HG02981 (cell line): ENCODE data around the gene PRKCG.
"Not testable (repeated sequence)": the region's sequence is repeated elsewhere in the genome, so short reads cannot be mapped to it uniquely, and the experiment has no call there.

ENCODE experiments used
- ATAC-seq: cut with Tn5 transposase; IDR thresholded peaks from one replicate; pipeline ENCODE4 v1.9.1; 2021; ENCODE audit warnings: mild to moderate bottlenecking, moderate library complexity; ENCODE audit not compliant: unreplicated experiment

PRKCG gene

DNA sequence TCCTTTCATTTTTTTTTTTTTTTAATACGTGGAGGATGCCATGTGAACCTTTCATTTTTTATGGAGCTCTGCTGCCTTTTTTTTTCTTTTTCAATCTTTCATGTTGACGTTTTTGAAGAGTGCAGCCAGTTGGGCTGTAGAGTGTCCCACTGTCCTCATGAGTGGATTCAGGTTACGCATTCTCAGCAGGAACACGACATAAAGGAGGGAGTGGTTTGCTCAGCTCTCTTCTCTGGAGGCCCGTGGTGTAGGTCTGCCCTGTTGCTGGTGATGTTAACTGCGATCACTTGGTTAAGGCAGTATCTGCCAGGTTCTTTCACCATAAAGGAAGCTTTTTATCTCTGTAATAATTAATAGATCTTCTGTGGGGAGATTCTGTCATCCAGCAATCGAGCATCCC is 54.0 kb downstream of the PRKCG start:
- ATAC-seq, result no peak

DNA sequence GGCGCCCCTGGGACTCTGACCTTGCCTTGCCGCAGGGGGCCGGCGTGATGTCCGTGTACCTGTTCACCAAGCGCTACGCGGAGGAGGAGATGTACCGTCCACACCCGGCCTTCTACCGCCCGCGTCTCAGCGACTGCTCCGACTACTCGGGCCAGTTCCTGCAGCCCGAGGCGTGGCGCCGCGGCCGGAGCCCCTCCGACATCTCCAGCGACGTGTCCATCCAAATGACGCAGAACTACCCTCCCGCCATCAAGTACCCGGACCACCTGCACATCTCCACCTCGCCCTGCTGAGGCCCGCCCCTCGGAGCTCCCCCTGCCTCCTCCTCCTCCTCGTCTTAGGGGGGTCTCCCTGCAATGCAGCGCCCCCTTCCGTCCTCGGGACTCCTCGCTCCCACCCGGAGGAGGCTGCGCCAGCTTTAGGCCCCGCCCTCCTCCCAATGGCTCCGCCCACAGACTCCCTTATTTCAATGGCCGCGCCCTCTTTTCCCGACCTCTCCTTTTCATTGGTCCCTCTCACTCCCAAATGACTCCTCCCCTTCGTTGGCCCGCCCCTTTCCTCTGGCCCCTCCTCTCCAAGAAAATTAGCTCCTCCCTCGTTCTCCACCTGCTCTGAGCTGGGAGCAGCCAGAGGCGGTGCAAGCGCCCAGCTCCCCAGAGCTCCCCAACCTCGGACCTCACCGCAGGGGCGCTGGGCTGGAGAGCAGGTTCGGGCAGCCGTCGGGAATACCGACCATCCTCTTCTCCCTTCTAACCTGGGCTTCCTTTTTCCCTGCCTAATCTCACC is 60.2 kb downstream of the PRKCG start:
- no peak for ATAC-seq

DNA sequence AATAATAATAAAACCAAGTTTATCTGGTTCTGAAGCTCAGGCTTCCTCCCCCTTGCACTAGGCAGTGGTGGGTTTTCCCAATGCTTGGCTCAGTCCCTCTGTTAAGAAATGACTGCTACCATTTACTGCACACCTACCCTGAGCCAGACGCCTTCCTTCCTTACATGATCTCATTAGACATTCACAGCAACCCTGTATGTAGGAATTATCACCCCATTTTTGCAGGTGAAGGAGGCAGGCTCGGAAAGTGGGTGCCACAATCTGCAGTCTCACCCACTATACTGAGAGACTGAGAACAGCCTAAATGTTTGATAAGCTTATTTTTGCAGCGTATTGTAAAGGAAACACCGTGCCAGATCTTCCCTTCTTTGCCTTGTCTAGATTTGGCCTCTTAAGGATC is 62.4 kb downstream of the PRKCG start:
- ATAC-seq, result no peak

DNA sequence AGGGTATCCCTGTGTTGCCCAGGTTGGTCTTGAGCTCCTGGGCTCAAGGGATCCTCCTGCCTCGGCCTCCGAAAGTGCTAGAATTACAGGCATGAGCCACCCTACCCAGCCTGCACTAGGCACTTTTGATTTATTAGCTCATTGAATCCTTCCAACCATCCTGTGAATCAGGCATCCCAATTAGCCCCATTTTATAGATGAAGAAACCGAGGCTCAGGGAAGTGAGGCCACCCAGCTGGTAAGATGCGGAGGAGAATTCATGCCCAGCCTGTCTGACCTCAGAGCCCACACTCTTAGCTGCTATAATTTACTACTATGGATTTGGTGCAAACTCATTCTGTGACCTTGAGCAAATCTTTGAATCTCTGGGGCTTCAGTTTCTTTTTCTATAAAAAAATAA is 62.9 kb downstream of the PRKCG start:
- ATAC-seq, result no peak

DNA sequence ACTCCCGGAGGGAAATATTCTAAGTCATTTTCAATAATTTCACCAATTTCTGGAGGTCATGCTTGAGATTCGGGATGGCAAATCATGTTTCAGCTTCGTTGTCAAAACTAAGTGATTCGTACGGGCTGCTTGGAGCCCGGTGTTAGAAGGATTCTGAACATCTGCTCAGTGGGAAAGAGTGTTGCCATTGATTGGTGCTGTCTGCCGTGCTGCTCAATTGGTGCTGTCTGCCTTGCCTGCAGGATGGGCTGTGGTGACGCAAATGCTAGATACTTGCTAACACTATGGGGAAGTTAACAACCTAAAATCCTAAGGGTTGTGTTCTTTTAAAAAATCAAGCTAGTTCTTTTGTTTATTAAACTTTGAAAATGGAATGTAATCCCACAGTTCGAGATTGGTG is 63.4 kb downstream of the PRKCG start:
- ATAC-seq, result no peak

DNA sequence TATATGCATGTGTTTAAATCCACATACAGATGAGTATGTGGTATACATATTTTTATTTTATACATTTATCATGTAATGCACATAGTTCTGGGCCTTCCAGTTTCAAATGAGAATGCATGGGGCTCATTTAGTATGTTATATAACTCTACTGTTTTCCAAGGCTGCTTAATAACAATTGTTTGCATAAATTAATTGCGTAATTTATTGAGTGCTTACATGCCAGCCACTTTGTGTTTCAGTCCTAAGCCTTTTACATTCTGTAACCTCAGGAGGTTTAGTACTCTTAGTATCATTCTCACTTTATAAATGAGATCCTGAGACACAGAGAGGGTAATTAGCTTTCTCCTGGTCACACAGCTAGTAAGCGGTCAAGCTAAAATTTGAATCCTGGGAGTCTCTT is 64.0 kb downstream of the PRKCG start:
- ATAC-seq, result no peak

DNA sequence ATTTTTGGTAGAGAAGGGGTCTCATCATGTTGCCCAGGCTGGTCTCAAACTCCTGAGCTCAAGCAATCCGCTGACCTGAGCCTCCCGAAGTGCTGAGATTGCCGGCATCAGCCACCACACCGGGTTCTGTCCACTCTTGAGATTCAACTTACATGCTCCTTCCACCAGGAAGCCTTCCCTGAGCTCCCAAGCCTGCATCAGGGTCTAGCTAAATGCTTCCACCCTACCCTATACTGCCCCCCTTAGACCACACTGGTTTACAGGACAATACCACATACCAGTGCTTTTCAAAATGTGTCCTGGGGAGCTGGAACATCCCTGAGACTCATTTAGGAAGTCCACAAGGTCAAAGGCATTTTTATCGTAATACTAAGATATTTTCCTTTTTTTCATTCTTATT is 65.6 kb downstream of the PRKCG start:
- ATAC-seq, result no peak

DNA sequence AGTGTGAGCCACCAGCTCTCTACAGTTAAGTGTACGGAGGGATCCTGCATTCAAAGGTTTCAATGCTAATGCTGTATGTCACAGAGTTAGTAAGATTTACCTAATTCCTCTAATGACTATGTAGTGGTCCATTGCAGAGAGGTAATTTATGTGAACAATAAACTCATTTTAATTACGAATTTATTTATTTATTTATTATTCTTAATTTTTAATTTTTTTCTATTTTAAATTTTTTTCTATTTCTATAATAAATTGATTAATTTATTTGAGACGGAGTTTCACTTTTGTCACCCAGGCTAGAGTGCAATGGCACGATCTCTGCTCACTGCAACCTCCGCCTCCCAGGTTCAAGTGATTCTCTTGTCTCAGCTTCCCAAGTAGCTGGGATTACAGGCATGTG is 66.6 kb downstream of the PRKCG start:
- not testable (repeated sequence) for ATAC-seq

DNA sequence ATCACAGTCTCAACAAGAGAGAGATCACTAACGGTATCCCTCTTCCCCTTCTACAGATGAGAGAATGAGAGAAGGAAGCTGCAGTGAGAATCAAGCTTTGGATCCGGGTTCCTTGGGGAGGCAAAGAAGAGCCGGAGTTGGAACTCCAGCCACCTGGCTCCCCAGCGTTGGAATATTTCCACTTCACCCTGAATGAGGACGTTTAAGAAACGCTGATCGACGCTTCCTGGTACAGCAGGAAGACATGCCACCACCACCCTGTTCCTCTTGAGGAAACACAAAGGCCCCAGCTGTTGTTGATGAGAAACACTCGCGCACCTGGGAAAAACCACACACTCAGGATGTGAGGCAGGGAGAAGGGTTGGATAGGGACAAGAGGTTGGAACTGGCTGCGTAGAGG is 69.4 kb downstream of the PRKCG start:
- no peak for ATAC-seq

DNA sequence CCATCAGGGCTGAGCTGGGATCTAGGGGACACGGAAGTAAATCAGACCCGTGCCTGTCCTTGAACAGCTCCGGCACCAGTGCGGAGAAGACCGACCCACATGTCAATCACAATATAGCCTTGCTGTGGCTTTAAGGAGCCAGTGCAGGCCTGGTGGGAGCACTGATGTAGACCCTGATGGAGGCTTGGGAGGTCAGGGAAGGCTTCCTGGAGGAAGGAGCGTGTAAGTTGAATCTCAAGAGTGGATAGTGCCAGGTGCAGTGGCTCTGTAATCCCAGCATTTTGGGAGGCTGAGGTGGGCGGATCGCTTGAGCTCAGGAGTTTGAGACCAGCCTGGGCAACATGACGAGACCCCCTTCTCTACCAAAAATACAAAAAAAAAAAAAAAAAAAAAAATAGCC is 70.0 kb downstream of the PRKCG start:
- no peak for ATAC-seq

DNA sequence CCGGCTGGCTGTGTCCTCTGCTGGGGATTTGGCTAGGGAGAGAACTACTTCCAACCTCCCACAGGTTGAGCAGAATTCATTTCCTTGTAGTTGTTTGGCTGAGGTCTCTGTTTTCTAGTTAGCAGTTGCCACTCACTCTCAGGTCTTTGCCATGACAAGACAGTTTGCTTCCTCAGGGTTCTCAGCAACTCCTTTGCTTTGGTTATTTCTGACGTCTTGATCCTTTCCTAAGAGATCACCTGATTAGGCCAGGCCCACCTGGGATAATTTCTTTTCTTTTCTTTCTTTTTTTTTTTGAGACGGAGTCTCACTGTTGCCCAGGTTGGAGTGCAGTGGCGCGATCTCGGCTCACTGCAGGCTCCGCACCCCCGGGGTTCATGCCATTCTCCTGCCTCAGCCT is 71.4 kb downstream of the PRKCG start:
- ATAC-seq, result no peak
